Nephron progenitor cell (in vitro differentiated cells): ENCODE results near the gene FSTL4.

Source experiments
- DNase-seq: peaks from one replicate; pipeline ENCODE4 v3.0.0; 2021
- H3K27ac Mint-ChIP-seq: 2 replicates; pipeline ENCODE4 v1.8.0; 2021; ENCODE audit warnings: mild to moderate bottlenecking, moderate library complexity, mixed read lengths
- H3K27me3 Mint-ChIP-seq: 2 replicates; pipeline ENCODE4 v1.8.0; 2021; ENCODE audit warnings: mild to moderate bottlenecking, low read depth, mixed read lengths; ENCODE audit not compliant: poor library complexity
- H3K36me3 Mint-ChIP-seq: 2 replicates; pipeline ENCODE4 v1.8.0; 2021; ENCODE audit warnings: low read depth, mixed read lengths
- H3K4me1 Mint-ChIP-seq: 2 replicates; pipeline ENCODE4 v1.8.0; 2021; ENCODE audit warnings: mixed read lengths
- H3K4me3 Mint-ChIP-seq: 2 replicates; pipeline ENCODE4 v1.8.0; 2021; ENCODE audit warnings: mild to moderate bottlenecking, moderate library complexity, mixed read lengths
- H3K9me3 Mint-ChIP-seq: 2 replicates; pipeline ENCODE4 v1.8.0; 2021; ENCODE audit warnings: mild to moderate bottlenecking, moderate library complexity, mixed read lengths
- CTCF ChIP-seq: fragments of 200-600 bp; sonication (generic); IDR thresholded peaks from 2 replicates; pipeline ENCODE4 v1.5.0; 2021; ENCODE audit warnings: antibody characterized with exemption

Gene FSTL4

GRCh38 chr5:133520991-133521706, 91.2 kb downstream of the FSTL4 start:
- no peaks in the 10 kb centered on the region for H3K9me3 Mint-ChIP-seq
- H3K27ac Mint-ChIP-seq = no peak overlapping the region
- H3K4me1 Mint-ChIP-seq = peaks cover 13% of the 10 kb centered on the region
- no peak overlapping the region for H3K4me3 Mint-ChIP-seq
- no peaks in the 10 kb centered on the region for H3K36me3 Mint-ChIP-seq
- no peak for DNase-seq
- peaks cover 12% of the 10 kb centered on the region for H3K27me3 Mint-ChIP-seq
- TF ChIP-seq CTCF = no peak

GRCh38 chr5:133520062-133520461, 92.3 kb downstream of the FSTL4 start:
- Mint-ChIP-seq H3K27me3 (peaks cover 10% of the 10 kb centered on the region), H3K36me3 (no peaks in the 10 kb centered on the region), H3K27ac (no peak overlapping the region), H3K4me3 (no peak overlapping the region), H3K4me1 (peaks cover 13% of the 10 kb centered on the region), H3K9me3 (no peaks in the 10 kb centered on the region)
- TF ChIP-seq CTCF = no peak
- no peak for DNase-seq

- no peak for TF ChIP-seq CTCF
- H3K27ac Mint-ChIP-seq = no peak overlapping the region
- H3K9me3 Mint-ChIP-seq = no peaks in the 10 kb centered on the region
- H3K27me3 Mint-ChIP-seq = peaks cover 10% of the 10 kb centered on the region
- peaks cover 11% of the 10 kb centered on the region for H3K4me1 Mint-ChIP-seq
- DNase-seq = no peak
- H3K4me3 Mint-ChIP-seq = no peak overlapping the region
- H3K36me3 Mint-ChIP-seq = no peaks in the 10 kb centered on the region
Measured at GRCh38 chr5:133519191-133519590, 93.2 kb downstream of the FSTL4 start.

- Mint-ChIP-seq H3K4me3 (no peak overlapping the region), H3K27ac (no peak overlapping the region), H3K9me3 (no peaks in the 10 kb centered on the region), H3K27me3 (peaks cover 15% of the 10 kb centered on the region), H3K4me1 (peaks cover 6% of the 10 kb centered on the region), H3K36me3 (no peaks in the 10 kb centered on the region)
- no peak for TF ChIP-seq CTCF
- DNase-seq = no peak
Measured at GRCh38 chr5:133514456-133514855, 97.9 kb downstream of the FSTL4 start.

- H3K27me3 Mint-ChIP-seq = peaks cover 14% of the 10 kb centered on the region
- H3K4me1 Mint-ChIP-seq = peaks cover 12% of the 10 kb centered on the region
- no peaks in the 10 kb centered on the region for H3K36me3 Mint-ChIP-seq
- DNase-seq = no peak
- no peaks in the 10 kb centered on the region for H3K9me3 Mint-ChIP-seq
- H3K27ac Mint-ChIP-seq = no peak overlapping the region
- TF ChIP-seq CTCF = no peak
- no peak overlapping the region for H3K4me3 Mint-ChIP-seq
Measured at GRCh38 chr5:133512896-133513295, 99.4 kb downstream of the FSTL4 start.

- Mint-ChIP-seq H3K27ac (no peak overlapping the region), H3K36me3 (no peaks in the 10 kb centered on the region), H3K9me3 (no peaks in the 10 kb centered on the region), H3K4me3 (no peak overlapping the region), H3K27me3 (peaks cover 14% of the 10 kb centered on the region), H3K4me1 (peaks cover 12% of the 10 kb centered on the region)
- DNase-seq = no peak
- TF ChIP-seq CTCF = no peak
Measured at GRCh38 chr5:133511653-133512235, 100.6 kb downstream of the FSTL4 start.
